Measurements from ENCODE around the gene SLC4A9. TPM values are rescaled to one million over a fixed set of nuclear protein-coding genes. Genes with fewer than 3 reads are reported as not detected.

Gene SLC4A9
- polyA plus RNA-seq, 1 experiment = not detected

GRCh38 chr5:140338908-140339307, 21.1 kb upstream of the SLC4A9 start:
- Histone ChIP-seq H3K4me3 (ENCODE audit: low read depth, low read length) (no peak overlapping the region), H3K27me3 (ENCODE audit: control insufficient read depth, insufficient read depth, low read length) (no peaks in the 10 kb centered on the region), H3K36me3 (ENCODE audit: control insufficient read depth, insufficient read depth, low read length) (no peaks in the 10 kb centered on the region)
- TF ChIP-seq, protein P1, sequence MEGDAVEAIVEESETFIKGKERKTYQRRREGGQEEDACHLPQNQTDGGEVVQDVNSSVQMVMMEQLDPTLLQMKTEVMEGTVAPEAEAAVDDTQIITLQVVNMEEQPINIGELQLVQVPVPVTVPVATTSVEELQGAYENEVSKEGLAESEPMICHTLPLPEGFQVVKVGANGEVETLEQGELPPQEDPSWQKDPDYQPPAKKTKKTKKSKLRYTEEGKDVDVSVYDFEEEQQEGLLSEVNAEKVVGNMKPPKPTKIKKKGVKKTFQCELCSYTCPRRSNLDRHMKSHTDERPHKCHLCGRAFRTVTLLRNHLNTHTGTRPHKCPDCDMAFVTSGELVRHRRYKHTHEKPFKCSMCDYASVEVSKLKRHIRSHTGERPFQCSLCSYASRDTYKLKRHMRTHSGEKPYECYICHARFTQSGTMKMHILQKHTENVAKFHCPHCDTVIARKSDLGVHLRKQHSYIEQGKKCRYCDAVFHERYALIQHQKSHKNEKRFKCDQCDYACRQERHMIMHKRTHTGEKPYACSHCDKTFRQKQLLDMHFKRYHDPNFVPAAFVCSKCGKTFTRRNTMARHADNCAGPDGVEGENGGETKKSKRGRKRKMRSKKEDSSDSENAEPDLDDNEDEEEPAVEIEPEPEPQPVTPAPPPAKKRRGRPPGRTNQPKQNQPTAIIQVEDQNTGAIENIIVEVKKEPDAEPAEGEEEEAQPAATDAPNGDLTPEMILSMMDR (IDR thresholded peaks at IDR 0.05; ENCODE audit: insufficient read depth, low read depth, low read length) = no peak
- DNase-seq (ENCODE audit: low read depth) = no peak
- ChIA-PET CTCF (interaction anchor here (1.1 to 22.9 kb wide), 3 partner anchors 7 to 92 kb away, joined by 5 to 813 read pairs (median 5); partner anchors contain the start of gene HBEGF), POLR2A (no interaction called here)

GRCh38 chr5:140339636-140340035, 20.4 kb upstream of the SLC4A9 start:
- POLR2A ChIA-PET = no interaction called here
- CTCF ChIA-PET = interaction anchor here (1.2 to 22.9 kb wide), 2 partner anchors 13 to 92 kb away, joined by 5 to 813 read pairs; no protein-coding TSS in a partner anchor
- H3K27me3 ChIP-seq (ENCODE audit: control insufficient read depth, insufficient read depth, low read length) = no peaks in the 10 kb centered on the region
- no peak overlapping the region for H3K4me3 ChIP-seq (ENCODE audit: low read depth, low read length)
- DNase-seq (ENCODE audit: low read depth) = no peak
- no peaks in the 10 kb centered on the region for H3K36me3 ChIP-seq (ENCODE audit: control insufficient read depth, insufficient read depth, low read length)
- TF ChIP-seq, protein P1 (IDR thresholded peaks at IDR 0.05; ENCODE audit: insufficient read depth, low read depth, low read length) = no peak

GRCh38 chr5:140340605-140341121, 19.3 kb upstream of the SLC4A9 start:
- Histone ChIP-seq H3K36me3 (ENCODE audit: control insufficient read depth, insufficient read depth, low read length) (no peaks in the 10 kb centered on the region), H3K4me3 (ENCODE audit: low read depth, low read length) (no peak overlapping the region), H3K27me3 (ENCODE audit: control insufficient read depth, insufficient read depth, low read length) (no peaks in the 10 kb centered on the region)
- CTCF ChIA-PET = interaction anchor here (0.6 to 22.9 kb wide), 3 partner anchors 11 to 93 kb away, joined by 3 to 813 read pairs (median 14); no protein-coding TSS in a partner anchor
- TF ChIP-seq, protein P1 (IDR thresholded peaks at IDR 0.05; ENCODE audit: insufficient read depth, low read depth, low read length) = no peak
- no peak for DNase-seq (ENCODE audit: low read depth)
- POLR2A ChIA-PET = no interaction called here

- ChIA-PET POLR2A (no interaction called here), CTCF (interaction anchor here (3.8 to 22.9 kb wide), 2 partner anchors 10 to 94 kb away, joined by 14 to 813 read pairs; no protein-coding TSS in a partner anchor)
- no peaks in the 10 kb centered on the region for H3K27me3 ChIP-seq (ENCODE audit: control insufficient read depth, insufficient read depth, low read length)
- H3K36me3 ChIP-seq (ENCODE audit: control insufficient read depth, insufficient read depth, low read length) = no peaks in the 10 kb centered on the region
- TF ChIP-seq, protein P1 (IDR thresholded peaks at IDR 0.05; ENCODE audit: insufficient read depth, low read depth, low read length) = no peak
- no peak for DNase-seq (ENCODE audit: low read depth)
- no peak overlapping the region for H3K4me3 ChIP-seq (ENCODE audit: low read depth, low read length)
Observed at GRCh38 chr5:140341591-140341990, 18.4 kb upstream of the SLC4A9 start.

GRCh38 chr5:140342287-140342686, 17.7 kb upstream of the SLC4A9 start:
- TF ChIP-seq, protein P1 (IDR thresholded peaks at IDR 0.05; ENCODE audit: insufficient read depth, low read depth, low read length) = no peak
- ChIA-PET CTCF (interaction anchor here (3.8 to 22.9 kb wide), 2 partner anchors 9 to 95 kb away, joined by 14 to 813 read pairs; no protein-coding TSS in a partner anchor), POLR2A (no interaction called here)

More at GRCh38 chr5:140342287-140342686, 17.7 kb upstream of the SLC4A9 start:
- no peaks in the 10 kb centered on the region for H3K36me3 ChIP-seq (ENCODE audit: control insufficient read depth, insufficient read depth, low read length)
- H3K27me3 ChIP-seq (ENCODE audit: control insufficient read depth, insufficient read depth, low read length) = no peaks in the 10 kb centered on the region
- DNase-seq (ENCODE audit: low read depth) = no peak
- no peak overlapping the region for H3K4me3 ChIP-seq (ENCODE audit: low read depth, low read length)

All from BJ (cell line).